AG04450 (cell line): ENCODE results near the gene DMAC1. TPM values are rescaled to one million over a fixed set of nuclear protein-coding genes. Genes with fewer than 3 reads are reported as not detected.

Source experiments
- CTCF ChIA-PET: fragments of 300-600, 350-600 bp; formaldehyde crosslinking; extraction: SDS; loops from one replicate; lab custom pipeline; 2022; ENCODE audit warnings: antibody characterized with exemption, inconsistent platforms; lab: Charles Lee
- POLR2A ChIA-PET: fragments of 350-600 bp; formaldehyde crosslinking; extraction: SDS; loops from one replicate; lab custom pipeline; 2021; ENCODE audit warnings: antibody characterized with exemption, inconsistent platforms; lab: Yijun Ruan, JAX
- DNase-seq: peaks from one replicate; pipeline ENCODE4 v3.0.0-alpha.2; 2011; ENCODE audit warnings: low read depth, low spot score
- H3K27ac ChIP-seq: one replicate; pipeline ENCODE4 v1.5.1; 2012; ENCODE audit warnings: low read depth, low read length, control low read depth
- H3K27me3 ChIP-seq: one replicate; pipeline ENCODE4 v1.6.0; 2012; ENCODE audit warnings: low read length; ENCODE audit not compliant: control insufficient read depth, insufficient read depth
- H3K4me3 ChIP-seq: 2 replicates; pipeline ENCODE4 v1.5.1; 2011; ENCODE audit warnings: mild to moderate bottlenecking, low read depth, low read length, control low read depth
- H3K9me3 ChIP-seq: 2 replicates; pipeline ENCODE4 v1.5.1; 2012; ENCODE audit warnings: low read length; ENCODE audit not compliant: control insufficient read depth, insufficient read depth
- CTCF ChIP-seq: IDR thresholded peaks from 2 replicates; pipeline ENCODE4 v1.5.1; 2011; ENCODE audit warnings: low read depth, low read length, control low read depth, inconsistent platforms
- polyA plus RNA-seq: library from polyadenylated mRNA; depleted of rRNA; stranded (reverse); fragments of >200 nt; gene quantifications from 2 replicates; pipeline ENCODE4 v1.2.3, GENCODE V29; 2011

The DMAC1 gene
- polyA plus RNA-seq, 1 experiment = 34.7 TPM

GRCh38 chr9:7760014-7760415 lies 39.6 kb downstream of the DMAC1 start:
- no peak overlapping the region for H3K4me3 ChIP-seq
- POLR2A ChIA-PET = no interaction called here
- H3K9me3 ChIP-seq = no peaks in the 10 kb centered on the region
- CTCF ChIA-PET = no interaction called here
- no peak for DNase-seq
- no peaks in the 10 kb centered on the region for H3K27me3 ChIP-seq
- TF ChIP-seq CTCF = no peak
- no peak overlapping the region for H3K27ac ChIP-seq

DNA sequence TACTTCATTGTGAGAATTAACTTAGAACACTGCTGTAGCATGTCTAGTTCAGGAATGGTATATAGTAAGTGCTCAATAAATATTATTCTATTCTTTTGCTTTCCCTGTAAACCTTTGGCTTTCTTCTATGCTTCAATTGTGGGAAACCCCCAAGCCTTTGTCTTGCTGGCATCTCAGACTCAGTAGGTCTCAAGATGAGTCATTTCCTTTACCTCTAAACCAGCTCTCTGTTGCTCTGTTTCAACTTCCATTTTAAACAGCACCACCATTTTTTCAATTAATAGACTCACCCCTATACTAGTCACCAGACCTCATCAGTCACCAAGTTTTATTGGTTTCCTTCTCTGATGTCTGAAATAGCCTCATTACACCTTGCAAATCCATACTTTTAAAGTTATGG lies 43.5 kb downstream of the DMAC1 start:
- Histone ChIP-seq H3K9me3 (no peaks in the 10 kb centered on the region), H3K4me3 (no peak overlapping the region), H3K27ac (no peak overlapping the region), H3K27me3 (no peaks in the 10 kb centered on the region)
- TF ChIP-seq CTCF = no peak
- ChIA-PET POLR2A (no interaction called here), CTCF (no interaction called here)
- no peak for DNase-seq

DNA sequence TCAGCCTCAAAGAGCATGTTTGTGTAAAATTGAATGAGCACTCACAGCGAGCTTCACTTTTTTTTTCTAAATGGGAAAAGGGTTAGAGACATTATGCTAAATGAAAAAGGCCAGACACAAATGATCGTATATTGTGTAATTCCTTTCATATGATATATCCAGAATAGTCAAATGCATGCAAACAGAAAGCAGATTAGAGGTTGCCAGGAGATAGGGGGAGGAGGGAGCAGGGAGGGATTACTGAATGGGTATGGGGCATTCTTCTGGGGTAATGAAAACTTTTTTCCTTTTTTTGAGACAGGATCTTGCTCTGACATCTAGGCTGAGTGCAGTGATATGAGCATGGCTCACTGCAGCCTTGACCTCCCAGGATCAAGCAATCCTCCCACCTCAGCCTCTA lies 47.1 kb downstream of the DMAC1 start:
- no peaks in the 10 kb centered on the region for H3K27me3 ChIP-seq
- TF ChIP-seq CTCF = no peak
- POLR2A ChIA-PET = no interaction called here
- CTCF ChIA-PET = no interaction called here
- no peaks in the 10 kb centered on the region for H3K9me3 ChIP-seq
- H3K27ac ChIP-seq = no peak overlapping the region
- no peak for DNase-seq
- H3K4me3 ChIP-seq = no peak overlapping the region
